GM18508 (cell line): ENCODE measurements around the gene PDIA5.

Source experiments
- ATAC-seq: cut with Tn5 transposase; IDR thresholded peaks from one replicate; pipeline ENCODE4 v1.9.1; 2021; ENCODE audit warnings: moderate number of reproducible peaks; ENCODE audit not compliant: insufficient read depth, unreplicated experiment

PDIA5 gene

DNA sequence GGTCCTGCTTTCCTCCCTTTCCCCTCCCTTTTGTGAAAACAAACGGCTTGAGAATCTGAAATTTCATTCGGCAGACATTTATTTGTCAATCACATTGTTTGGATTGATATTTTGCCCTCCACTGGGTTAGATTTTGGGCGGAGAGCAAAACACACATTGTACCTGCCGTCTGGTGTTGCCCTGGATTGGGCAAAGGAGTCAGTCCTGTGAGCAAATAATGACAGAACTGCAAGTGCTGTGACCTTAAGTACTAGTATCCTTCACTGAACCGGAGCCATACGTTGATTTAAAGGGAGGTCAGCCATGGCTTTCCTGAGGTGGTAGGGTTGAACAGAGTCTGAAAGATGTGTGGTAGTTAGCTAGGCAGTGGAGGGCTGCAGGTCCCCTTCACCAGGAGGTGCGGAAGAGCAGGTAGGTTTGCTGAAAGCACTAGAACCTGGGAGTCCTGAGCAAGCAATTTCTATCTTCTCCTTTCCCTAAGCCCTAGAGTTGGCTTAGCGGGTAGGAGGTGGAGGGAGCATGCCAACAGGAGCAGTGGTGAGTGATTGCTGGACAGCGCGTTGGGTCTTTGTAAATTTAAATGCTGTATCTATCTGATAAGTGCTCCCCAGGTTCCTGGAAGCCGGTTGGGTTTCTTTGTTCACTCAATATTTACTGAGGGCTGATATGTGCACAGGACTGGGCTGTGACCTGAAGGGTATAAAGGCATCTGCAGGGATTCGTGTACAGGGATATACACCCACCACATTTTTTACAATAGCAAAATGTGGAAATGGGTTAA, 2.0 kb downstream of the PDIA5 start:
- ATAC-seq = no peak

GRCh38 chr3:123070510-123070909, 3.7 kb downstream of the PDIA5 start:
- ATAC-seq = no peak

- ATAC-seq = no peak
Measured at GRCh38 chr3:123071146-123071545, 4.3 kb downstream of the PDIA5 start.

GRCh38 chr3:123071581-123071980, 4.8 kb downstream of the PDIA5 start:
- ATAC-seq = no peak

GRCh38 chr3:123072152-123072551, 5.3 kb downstream of the PDIA5 start:
- no peak for ATAC-seq

DNA sequence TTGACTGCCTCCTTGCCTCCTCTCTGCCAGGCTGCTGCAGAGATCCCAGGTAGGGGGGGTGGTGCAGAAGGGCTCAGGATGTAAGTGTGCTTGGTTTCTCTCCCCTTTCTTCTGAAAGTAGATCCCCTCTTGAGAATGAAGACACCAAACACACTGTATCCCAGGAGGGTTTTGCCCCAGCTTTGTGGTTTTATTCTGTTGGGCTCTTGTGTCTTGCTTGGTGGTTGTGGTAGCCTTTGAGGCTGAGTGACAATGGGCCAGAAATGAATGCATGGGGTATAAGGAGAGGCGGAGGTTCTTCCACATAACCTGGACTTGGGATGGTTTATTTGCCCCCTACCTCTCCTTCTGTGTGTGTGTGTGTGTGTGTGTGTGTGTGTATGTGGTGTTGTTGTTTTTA, 5.7 kb downstream of the PDIA5 start:
- ATAC-seq = no peak

DNA sequence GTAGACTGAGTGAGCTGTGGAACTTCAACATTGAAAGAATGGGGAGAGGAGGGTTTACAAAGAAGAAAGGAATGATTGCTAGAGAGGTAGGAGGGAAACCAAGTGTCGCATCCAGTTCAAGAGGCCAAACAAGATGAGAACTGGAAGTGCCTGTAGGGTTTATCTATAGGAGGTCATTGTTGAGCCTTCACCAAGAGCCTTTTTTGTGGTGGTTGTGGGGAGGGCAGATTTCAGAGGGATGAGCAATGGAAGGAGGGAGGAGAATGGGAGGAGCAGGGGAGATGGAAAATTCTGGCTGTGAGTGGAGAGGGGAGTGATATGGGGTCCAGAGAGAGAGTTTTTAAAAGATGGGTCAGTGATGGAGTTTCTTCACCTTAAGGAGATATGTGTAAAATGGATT, 8.5 kb downstream of the PDIA5 start:
- no peak for ATAC-seq

DNA sequence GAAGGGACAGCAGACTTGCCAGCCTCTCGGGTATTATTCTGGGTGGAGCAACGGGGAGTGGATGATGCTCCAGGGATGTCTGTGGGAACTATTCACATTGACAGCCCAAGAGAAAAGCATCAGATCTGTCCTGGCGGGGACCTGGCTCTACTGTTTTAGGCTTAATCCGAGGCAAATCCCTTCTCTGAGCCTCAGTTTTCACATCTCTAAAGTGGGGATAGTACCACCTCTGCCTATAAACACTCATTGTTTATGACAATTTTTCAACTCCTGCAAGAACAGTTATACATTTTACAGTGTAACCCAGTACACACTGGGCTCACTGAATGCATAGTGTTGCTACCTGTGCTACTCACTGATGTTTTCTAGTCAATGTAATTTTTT, 9.3 kb downstream of the PDIA5 start:
- no peak for ATAC-seq

- no peak for ATAC-seq
Measured at GRCh38 chr3:123076496-123077418, 9.9 kb downstream of the PDIA5 start.

GRCh38 chr3:123078101-123078500, 11.3 kb downstream of the PDIA5 start:
- no peak for ATAC-seq

- ATAC-seq = no peak
Measured at GRCh38 chr3:123080864-123081562, 14.2 kb downstream of the PDIA5 start.

DNA sequence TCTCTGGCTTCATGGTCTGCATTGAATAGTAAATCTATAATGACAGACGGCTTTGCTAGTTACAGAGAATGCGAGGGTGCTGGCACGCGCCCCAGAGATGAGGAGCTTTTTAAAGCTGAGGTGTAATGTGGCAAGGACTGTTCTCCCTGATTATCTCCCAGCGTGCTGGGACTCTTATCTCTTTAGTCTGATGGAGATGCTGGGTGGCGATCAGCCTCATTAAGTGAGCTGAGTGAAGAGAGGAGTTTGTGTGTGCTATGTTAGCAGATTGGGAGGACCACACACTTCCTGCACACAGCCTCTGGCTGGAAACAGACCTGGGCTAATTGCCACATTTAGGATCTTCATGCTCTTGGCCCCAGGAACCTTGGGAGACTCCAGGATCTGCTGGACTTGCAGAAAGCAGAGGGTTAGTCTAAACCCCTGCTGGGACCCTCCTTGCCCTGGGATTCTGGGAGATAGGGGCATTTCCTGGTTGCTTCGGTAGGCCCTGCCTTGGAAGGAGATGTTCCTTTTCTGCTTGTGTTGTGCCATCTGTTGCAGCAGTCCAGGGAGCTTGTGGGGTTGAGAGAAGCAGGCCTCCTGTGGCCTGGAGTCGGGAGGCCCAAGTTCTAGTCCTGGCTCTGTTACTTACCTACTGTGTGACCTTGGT, 15.0 kb downstream of the PDIA5 start:
- peak; percentile 12 for ATAC-seq

DNA sequence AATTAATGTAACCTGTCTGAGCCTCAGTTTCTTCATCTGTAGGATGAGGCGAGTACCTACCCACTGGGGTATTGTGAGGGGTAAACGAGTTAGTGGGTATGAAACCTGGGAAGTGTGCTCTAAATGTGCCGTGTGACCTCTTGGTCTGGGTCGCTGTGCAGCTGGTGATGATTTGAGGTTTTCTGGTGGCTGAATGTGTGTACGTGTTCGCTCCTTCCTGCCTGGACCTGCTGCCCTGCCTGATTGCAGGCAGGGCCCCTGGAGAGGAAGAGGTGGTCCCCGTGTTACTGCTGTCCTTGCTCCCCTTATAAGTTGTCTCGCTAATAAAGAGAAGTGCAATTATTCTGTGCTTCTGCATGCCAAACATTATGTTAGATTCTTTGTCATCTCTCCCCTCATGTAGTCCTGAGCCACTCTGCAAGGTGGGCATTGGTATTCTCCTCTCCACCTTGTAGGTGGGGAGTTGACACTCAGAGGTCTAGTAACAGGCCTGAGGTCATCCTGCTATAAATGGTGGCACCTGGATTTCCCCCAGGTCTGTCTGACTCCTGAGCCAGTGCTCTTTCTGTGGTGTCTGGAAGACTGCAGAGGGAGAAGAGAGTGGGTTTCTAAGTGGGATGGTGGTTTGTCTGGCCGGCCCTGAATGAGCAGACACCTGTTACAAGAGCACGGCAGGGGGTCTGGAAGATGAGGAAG, 15.7 kb downstream of the PDIA5 start:
- peak; percentile 49 for ATAC-seq

- no peak for ATAC-seq
Measured at GRCh38 chr3:123083383-123084124, 16.7 kb downstream of the PDIA5 start.

DNA sequence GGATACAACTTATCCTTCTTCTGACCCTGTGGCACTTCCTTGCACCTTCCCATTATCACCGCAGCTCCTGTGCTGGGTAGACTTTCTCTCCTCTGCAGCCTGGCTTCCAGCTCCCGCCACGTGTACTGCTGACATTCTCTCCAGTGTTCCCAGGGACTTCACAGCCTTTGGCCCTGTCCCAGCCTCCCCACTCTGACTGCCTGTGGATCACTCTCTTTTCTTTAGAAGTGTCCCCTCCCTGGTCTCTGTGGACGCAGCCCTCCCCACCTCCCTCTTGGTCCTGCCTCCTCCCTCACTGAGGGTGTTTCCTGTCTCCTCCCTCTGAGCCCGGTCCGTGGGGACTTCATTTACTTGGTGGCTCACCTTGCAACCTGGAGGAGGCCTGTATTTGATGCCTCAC, 17.4 kb downstream of the PDIA5 start:
- no peak for ATAC-seq

- ATAC-seq = no peak
Measured at GRCh38 chr3:123084738-123085237, 18.0 kb downstream of the PDIA5 start.

- ATAC-seq = no peak
Measured at GRCh38 chr3:123085293-123085931, 18.6 kb downstream of the PDIA5 start.

- no peak for ATAC-seq
Measured at GRCh38 chr3:123085932-123086627, 19.3 kb downstream of the PDIA5 start.
